Activated T-helper 1 cell treated with anti-CD3 and anti-CD28 coated beads, Interleukin-2, amount 50 U/mL, for 16 hours (primary cell): Measurements from ENCODE around the gene PLD6.
A peak's percentile ranks its signal among the peaks of the same experiment; 100 is the strongest.
"Not testable (repeated sequence)": the region's sequence is repeated elsewhere in the genome, so short reads cannot be mapped to it uniquely, and the experiment has no call there.

ENCODE experiments used
- DNase-seq, 2 donors: peaks; one replicate each; pipeline ENCODE4 v3.0.0-alpha.2; 2020; ENCODE audit warnings: low read depth in 1 of 2, low spot score in 1 of 2

PLD6 gene

GRCh38 chr17:17206124-17206912 lies at the start of gene PLD6:
TSS of gene PLD6 (minus strand) at chr17:17206333. CDS start at chr17:17206286, 47 bp downstream.
- peak; percentile 82 to 90 for DNase-seq

DNA sequence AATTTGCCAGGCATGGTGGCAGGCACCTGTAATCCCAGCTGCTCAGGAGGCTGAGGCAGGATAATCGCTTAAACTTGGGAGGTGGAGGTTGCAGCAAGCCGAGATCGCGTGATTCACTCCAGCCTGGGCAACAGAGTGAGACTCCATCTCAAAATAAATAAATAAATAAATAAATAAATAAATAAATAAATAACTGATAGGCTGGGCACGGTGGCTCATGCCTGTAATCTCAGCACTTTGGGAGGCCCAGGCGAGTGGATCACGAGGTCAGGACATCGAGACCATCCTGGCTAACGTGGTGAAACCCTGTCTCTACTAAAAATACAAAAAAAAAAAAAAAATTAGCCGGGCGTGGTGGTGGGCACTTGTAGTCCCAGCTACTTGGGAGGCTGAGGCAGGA lies 49.6 kb upstream of the PLD6 start:
- not testable (repeated sequence) for DNase-seq

- DNase-seq = no peak
Observed at GRCh38 chr17:17254036-17254435, 47.9 kb upstream of the PLD6 start.

DNA sequence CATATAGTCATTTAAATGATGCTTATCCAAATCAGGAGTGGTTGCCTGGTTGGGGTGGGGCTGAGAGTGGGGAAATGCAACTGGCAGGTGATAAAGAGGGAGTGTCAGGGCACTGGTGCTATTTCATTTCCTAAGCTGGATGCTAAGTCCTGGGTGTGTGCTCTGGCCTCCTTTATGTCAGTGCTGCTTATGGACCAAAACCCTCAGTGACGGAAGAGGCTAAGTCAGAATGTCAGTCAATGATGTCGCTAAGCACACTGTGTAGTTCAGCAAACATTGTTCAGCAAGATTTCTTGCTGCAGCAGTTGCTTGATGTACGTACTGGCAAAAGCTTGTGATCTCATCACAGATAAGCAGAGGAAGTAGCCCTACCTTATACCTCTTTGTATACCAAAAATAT lies 47.3 kb upstream of the PLD6 start:
- no peak for DNase-seq

DNA sequence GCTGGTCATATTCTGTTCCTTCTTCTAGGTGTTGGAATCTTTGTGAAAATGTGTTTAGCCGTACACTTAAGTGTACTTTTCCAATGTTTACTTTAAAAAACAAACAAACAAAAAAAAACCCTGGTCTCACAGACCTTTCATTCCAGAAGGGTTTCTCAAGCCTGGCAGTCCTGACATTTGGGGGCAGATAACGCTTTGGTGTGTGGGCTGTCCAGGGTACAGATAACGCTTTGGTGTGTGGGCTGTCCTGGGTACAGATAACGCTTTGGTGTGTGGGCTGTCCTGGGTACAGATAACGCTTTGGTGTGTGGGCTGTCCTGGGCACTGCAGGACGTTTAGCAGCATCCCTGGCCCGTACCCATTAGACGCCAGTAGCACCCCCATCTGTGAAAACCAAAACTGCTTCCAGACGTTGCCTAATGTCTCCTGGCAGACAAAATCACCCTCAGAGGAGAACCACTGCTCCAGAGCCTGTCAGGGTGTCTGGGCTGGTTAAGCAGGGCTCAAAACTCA lies 46.1 kb upstream of the PLD6 start:
- no peak for DNase-seq

GRCh38 chr17:17246879-17247278 lies 40.7 kb upstream of the PLD6 start:
- no peak for DNase-seq

- no peak for DNase-seq
Observed at GRCh38 chr17:17243163-17243562, 37.0 kb upstream of the PLD6 start.

DNA sequence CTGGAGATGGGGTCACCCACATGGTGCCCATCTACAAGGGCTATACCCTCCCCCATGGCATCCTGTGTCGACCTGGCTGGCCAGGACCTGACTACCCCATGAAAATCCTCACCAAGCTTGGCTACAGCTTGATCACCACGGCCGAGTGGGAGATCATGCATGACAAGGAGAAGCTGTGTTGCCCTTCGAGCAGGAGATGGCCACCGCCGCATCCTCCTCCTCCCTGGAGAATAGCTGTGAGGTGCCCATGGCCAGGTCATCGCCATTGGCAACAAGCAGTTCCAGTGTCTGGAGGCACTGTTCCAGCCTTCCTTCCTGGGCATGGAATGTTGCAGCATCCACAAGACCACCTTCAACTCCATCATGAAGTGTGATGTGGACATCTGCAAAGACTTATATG lies 36.1 kb upstream of the PLD6 start:
- no peak for DNase-seq

DNA sequence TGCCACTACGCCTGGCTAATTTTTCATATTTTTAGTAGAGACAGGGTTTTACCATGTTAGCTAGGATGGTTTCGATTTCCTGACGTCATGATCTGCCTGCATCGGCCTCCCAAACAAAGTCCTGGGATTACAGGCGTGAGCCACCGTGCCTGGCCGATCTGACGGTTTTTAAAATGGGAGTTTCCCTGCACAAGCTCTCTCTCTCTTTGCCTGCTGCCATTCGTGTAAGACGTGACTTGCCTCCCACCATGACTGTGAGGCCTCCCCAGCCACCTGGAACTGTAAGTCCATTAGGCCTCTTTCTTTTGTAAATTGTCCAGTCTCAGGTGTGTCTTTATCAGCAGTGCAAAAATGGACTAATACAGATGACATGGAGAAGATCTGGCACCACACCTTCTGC lies 35.5 kb upstream of the PLD6 start:
- no peak for DNase-seq

DNA sequence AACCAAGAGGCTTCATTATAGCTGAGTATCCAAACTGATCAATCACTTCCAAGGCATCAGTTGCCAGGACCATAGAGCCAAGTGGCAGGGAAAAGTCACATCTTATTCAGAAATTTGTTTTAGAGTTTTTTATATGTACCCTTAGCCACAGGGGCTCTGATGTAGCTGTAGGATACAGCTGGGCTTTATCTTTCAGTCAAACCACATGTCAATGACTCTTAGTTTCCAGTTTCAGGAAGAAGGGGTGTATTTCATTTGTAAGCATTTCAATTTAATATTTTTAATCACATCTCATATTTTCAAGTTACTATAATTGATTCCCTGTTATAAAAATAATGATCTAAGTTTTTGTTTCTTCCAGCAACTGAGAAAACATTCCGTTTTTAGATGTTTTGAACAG lies 33.7 kb upstream of the PLD6 start:
- DNase-seq = no peak

GRCh38 chr17:17237026-17237799 lies 31.1 kb upstream of the PLD6 start, which contains the start of gene FLCN:
TSS of gene FLCN (minus strand) at chr17:17237168. CDS start at chr17:17228137, 9,031 bp downstream.
- peak; percentile 85 to 86 for DNase-seq

- DNase-seq = no peak
Observed at GRCh38 chr17:17236295-17237025, 30.3 kb upstream of the PLD6 start.

DNA sequence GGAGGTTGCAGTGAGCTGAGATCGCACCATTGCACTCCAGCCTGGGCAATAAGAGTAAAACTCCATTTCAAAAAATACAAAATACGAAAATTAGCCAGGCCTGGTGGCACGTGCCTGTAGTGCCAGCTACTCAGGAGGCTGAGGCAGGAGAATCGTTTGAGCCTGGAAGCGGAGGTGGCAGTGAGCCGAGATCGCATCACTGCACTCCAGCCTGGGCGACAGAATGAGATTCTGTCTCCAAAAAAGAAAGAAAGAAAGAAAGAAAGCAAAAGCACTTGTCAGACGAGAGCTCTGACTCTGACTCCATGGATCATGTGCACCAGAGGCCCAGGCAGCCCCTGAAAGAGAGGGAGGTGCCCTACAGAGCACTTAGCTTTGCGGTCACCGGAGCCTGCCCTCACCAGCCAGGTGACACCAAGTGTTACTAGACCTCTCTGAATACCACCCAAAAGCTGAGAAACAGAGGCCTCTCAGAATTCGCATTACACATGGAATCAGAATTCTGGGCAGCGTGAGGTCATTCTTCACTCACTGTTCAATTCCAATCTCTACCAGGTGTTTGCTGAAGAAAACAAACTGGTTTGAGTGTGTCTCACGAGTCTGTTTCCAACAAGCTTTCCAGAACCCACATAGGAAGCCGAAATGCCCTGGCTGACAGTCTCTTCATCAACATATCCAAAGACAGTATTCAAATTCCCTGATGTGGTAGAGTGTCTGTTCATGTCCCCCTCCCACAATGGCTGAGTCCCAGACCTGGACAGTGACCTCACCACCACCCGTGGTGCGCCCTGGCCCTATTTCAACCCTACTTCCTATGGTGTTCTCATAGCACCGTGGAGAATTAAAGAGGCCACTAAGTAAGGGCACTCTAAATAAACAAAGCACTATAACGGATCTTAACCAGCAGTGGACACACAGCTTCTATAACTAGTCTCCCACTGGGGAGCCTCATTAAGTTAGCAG lies 29.4 kb upstream of the PLD6 start:
- no peak for DNase-seq

- no peak for DNase-seq
Observed at GRCh38 chr17:17232303-17232621, 26.1 kb upstream of the PLD6 start.

GRCh38 chr17:17231621-17232302 lies 25.6 kb upstream of the PLD6 start:
- DNase-seq = no peak

GRCh38 chr17:17229416-17230384 lies 23.6 kb upstream of the PLD6 start:
- no peak for DNase-seq

DNA sequence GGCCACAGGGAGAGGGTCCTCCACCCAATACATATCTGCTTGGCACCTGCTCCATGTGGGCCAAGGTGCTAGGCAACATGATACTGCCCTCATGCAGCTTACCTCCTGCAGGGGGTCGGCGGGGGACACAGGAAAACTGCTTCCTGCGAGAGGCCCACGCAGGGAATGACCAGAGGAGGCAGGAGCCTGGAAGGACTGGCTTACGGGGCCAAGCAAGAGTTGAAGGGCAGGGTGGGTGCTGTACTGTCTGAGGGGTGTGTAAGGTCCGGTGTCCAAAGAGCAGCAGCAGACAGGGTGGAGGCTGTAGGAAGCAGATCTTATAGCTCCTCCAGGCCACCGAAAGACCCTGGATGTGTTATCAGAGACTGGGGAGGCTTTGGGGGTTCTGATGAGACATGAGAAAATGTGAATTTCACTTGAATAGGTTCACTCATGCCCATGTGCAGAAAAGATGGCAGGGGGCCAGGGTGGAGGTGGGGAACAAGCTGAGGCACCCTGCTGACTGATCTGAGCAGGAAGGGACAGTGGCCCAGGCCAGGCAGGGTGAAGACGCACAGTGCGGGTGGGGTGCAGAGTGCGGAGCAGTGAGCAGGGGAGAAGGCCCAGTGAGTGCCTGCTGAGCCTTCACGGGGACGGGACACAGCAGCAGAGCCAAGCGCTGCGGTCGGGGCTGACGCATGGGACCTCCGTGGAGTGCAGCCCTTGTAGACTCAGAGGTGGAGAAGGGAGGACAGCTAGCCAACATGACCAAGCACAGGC lies 22.6 kb upstream of the PLD6 start:
- DNase-seq = no peak
